Liver (tissue), 9 donors: ENCODE measurements around the gene RSPH10B. TPM values are rescaled to one million over a fixed set of nuclear protein-coding genes. Genes with fewer than 3 reads are reported as not detected.
"Not testable (repeated sequence)": the region's sequence is repeated elsewhere in the genome, so short reads cannot be mapped to it uniquely, and the experiment has no call there.

Experiments used
- DNase-seq: peaks from one replicate; pipeline ENCODE4 v3.0.0-alpha.2; 2017; ENCODE audit warnings: low spot score
- H3K27ac ChIP-seq, 2 donors: one replicate each; pipeline ENCODE4 v1.7.0; 2013; ENCODE audit warnings: inconsistent platforms in 2 of 2, low read length in 2 of 2, control low read depth in 1 of 2, low read depth in 1 of 2, mild to moderate bottlenecking in 1 of 2
- H3K27me3 ChIP-seq, 4 donors: one replicate each; pipeline versions ENCODE4 v1.6.1 to v1.7.0; 2013; ENCODE audit warnings: low read length in 3 of 4, inconsistent platforms in 1 of 4, mild to moderate bottlenecking in 1 of 4, moderate library complexity in 1 of 4; ENCODE audit not compliant: control insufficient read depth in 4 of 4, insufficient read depth in 4 of 4
- H3K36me3 ChIP-seq, 4 donors: one replicate each; pipeline versions ENCODE4 v1.6.1 to v1.7.0; 2013; ENCODE audit warnings: low read length in 3 of 4, mild to moderate bottlenecking in 3 of 4, low read depth in 1 of 4, moderate library complexity in 1 of 4; ENCODE audit not compliant: control insufficient read depth in 4 of 4, insufficient read depth in 3 of 4
- H3K4me1 ChIP-seq, 4 donors: one replicate each; pipeline versions ENCODE4 v1.6.1 to v1.7.0; 2013; ENCODE audit warnings: low read length in 3 of 4, mild to moderate bottlenecking in 3 of 4, moderate library complexity in 1 of 4; ENCODE audit not compliant: control insufficient read depth in 4 of 4, insufficient read depth in 4 of 4
- H3K4me3 ChIP-seq, 3 donors: one replicate each; pipeline versions ENCODE4 v1.6.1 to v1.7.0; 2013; ENCODE audit warnings: low read length in 3 of 3, control low read depth in 1 of 3, low read depth in 1 of 3, mild to moderate bottlenecking in 1 of 3
- H3K9ac ChIP-seq, 2 donors: one replicate each; pipeline ENCODE4 v1.7.0; 2013; ENCODE audit warnings: low read length in 2 of 2, mild to moderate bottlenecking in 2 of 2, moderate library complexity in 2 of 2, control low read depth in 1 of 2, low read depth in 1 of 2
- H3K9me3 ChIP-seq, 4 donors: one replicate each; pipeline versions ENCODE4 v1.6.1 to v1.7.0; 2013; ENCODE audit warnings: low read length in 3 of 4; ENCODE audit not compliant: control insufficient read depth in 4 of 4
- WGBS: extraction: QIAGEN DNeasy Blood & Tissue Kit; methylation state at CpG from one replicate; pipeline ENCODE4 v1.1.7; 2013; 5-methylcytosine and 5-hydroxymethylcytosine counted together
- polyA plus RNA-seq, 2 donors: library from polyadenylated mRNA; stranded (reverse) in 1 of 2; unstranded in 1 of 2; fragments of 200-250 nt in 1 of 2; fragments of >200 nt in 1 of 2; fragmentation: Nextera tagmentation in 1 of 2; extraction: Ambion mirVana in 1 of 2; gene quantifications; one replicate each; pipeline versions ENCODE4 v1.2.1 to v1.2.3, GENCODE V29; 2013 to 2015
- total RNA-seq, 2 donors: library from RNA; depleted of rRNA; stranded (reverse); fragments of >200 nt; gene quantifications; one replicate each; pipeline ENCODE4 v1.2.3, GENCODE V29; 2014
- donor health status: healthy.
- donor health status: healthy.
- donor health status: healthy.
- donor health status: healthy.
- donor health status: healthy.

The RSPH10B gene
- total and polyA plus RNA-seq, 4 donors, result 0.05 to 0.33 (median 0.08) TPM

DNA sequence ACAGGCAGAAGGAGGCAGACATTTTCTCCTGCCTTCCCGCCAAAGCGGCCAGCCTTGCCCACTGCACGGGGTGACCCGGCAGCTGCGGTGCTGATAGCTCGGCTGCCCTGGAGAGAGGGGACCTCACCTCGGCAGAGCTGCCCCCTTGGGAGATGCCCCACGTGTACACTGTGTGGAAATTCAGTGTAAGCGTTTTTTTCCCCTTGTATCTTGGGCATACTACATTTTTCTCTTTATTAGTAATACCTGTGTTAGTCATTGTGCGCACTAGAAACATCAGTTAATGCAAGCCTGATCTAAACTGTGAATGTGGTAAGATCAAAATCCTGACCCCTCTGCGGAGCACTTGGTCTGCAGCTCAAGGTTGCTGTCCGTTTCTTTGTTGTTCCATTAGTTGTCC is 45.9 kb downstream of the RSPH10B start:
- WGBS, result 94% methylated on average over 2 of the region's 12 CpGs
- DNase-seq, H3K27me3 ChIP-seq, H3K4me1 ChIP-seq, H3K4me3 ChIP-seq, H3K9ac ChIP-seq, H3K9me3 ChIP-seq, H3K27ac ChIP-seq, H3K36me3 ChIP-seq: not testable (repeated sequence)

- H3K27ac ChIP-seq, H3K4me3 ChIP-seq, DNase-seq, H3K36me3 ChIP-seq, H3K9ac ChIP-seq, H3K9me3 ChIP-seq, H3K4me1 ChIP-seq, H3K27me3 ChIP-seq: not testable (repeated sequence)
- 100% methylated on average over 1 of the region's 2 CpGs for WGBS
Measured at GRCh38 chr7:5924180-5924579, 46.3 kb downstream of the RSPH10B start.

- H3K9ac ChIP-seq, H3K9me3 ChIP-seq, H3K27ac ChIP-seq, DNase-seq, H3K4me1 ChIP-seq, H3K27me3 ChIP-seq, H3K36me3 ChIP-seq, H3K4me3 ChIP-seq: not testable (repeated sequence)
- WGBS, result 92% methylated on average over 5 of the region's 6 CpGs
Measured at GRCh38 chr7:5916529-5916928, 54.0 kb downstream of the RSPH10B start.

GRCh38 chr7:5908835-5909234 is 61.7 kb downstream of the RSPH10B start:
- not testable (repeated sequence) for H3K9me3 ChIP-seq, H3K4me3 ChIP-seq, H3K27me3 ChIP-seq, H3K27ac ChIP-seq, H3K36me3 ChIP-seq, DNase-seq, H3K9ac ChIP-seq, H3K4me1 ChIP-seq
- 99% methylated on average over 6 of the region's 6 CpGs for WGBS

- H3K4me1 ChIP-seq, DNase-seq, H3K9ac ChIP-seq, H3K27ac ChIP-seq, H3K9me3 ChIP-seq, H3K36me3 ChIP-seq, H3K27me3 ChIP-seq, H3K4me3 ChIP-seq: not testable (repeated sequence)
- 88% methylated on average over 5 of the region's 5 CpGs for WGBS
Measured at GRCh38 chr7:5904726-5905125, 65.8 kb downstream of the RSPH10B start.

GRCh38 chr7:5903002-5903401 is 67.5 kb downstream of the RSPH10B start:
- H3K27me3 ChIP-seq, H3K9ac ChIP-seq, H3K4me3 ChIP-seq, H3K9me3 ChIP-seq, H3K27ac ChIP-seq, DNase-seq, H3K36me3 ChIP-seq, H3K4me1 ChIP-seq: not testable (repeated sequence)
- 97% methylated on average over 6 of the region's 6 CpGs for WGBS
